ENCODE measurements around the gene TMEM238L.

TMEM238L gene

GRCh38 chr17:10803350-10803749 is 549 bp downstream of the TMEM238L start:
- no peak for TF ChIP-seq CTCF (IDR thresholded peaks at IDR 0.05)

GRCh38 chr17:10802496-10803284 is 1.2 kb downstream of the TMEM238L start:
- TF ChIP-seq CTCF (IDR thresholded peaks at IDR 0.05): no peak

- no peak for TF ChIP-seq CTCF (IDR thresholded peaks at IDR 0.05)
These were observed 4.5 kb downstream of the TMEM238L start for GRCh38 chr17:10799407-10799806.

GRCh38 chr17:10798910-10799309 is 5.0 kb downstream of the TMEM238L start:
- no peak for TF ChIP-seq CTCF (IDR thresholded peaks at IDR 0.05)

GRCh38 chr17:10798332-10798749 is 5.6 kb downstream of the TMEM238L start:
- TF ChIP-seq CTCF (IDR thresholded peaks at IDR 0.05): no peak

- no peak for TF ChIP-seq CTCF (IDR thresholded peaks at IDR 0.05)
These were observed 6.2 kb downstream of the TMEM238L start for GRCh38 chr17:10797476-10798328.

- TF ChIP-seq CTCF (IDR thresholded peaks at IDR 0.05): no peak
These were observed 10.1 kb downstream of the TMEM238L start for GRCh38 chr17:10793816-10794215.
